T-helper 2 cell (primary cell): Measurements from ENCODE around the gene BIRC3.
"Not testable (repeated sequence)": the region's sequence is repeated elsewhere in the genome, so short reads cannot be mapped to it uniquely, and the experiment has no call there.

ENCODE experiments used
- DNase-seq, 5 experiments: peaks; one replicate each; pipeline versions ENCODE4 v3.0.0 to v3.0.0-alpha.2; 2012 to 2022

Gene BIRC3

GRCh38 chr11:102296757-102297156 is 20.5 kb upstream of the BIRC3 start:
- DNase-seq = not testable (repeated sequence)

- DNase-seq = peak in 3 of 5 experiments; percentile 13 to 79 (median 49)
Measured at GRCh38 chr11:102300837-102301236, 16.4 kb upstream of the BIRC3 start.

GRCh38 chr11:102302241-102302640 is 15.0 kb upstream of the BIRC3 start:
- peak in 1 of 5 experiments; percentile 63 for DNase-seq

GRCh38 chr11:102304686-102305085 is 12.6 kb upstream of the BIRC3 start:
- DNase-seq = peak in 1 of 5 experiments; percentile 87

GRCh38 chr11:102305352-102306047 is 11.8 kb upstream of the BIRC3 start:
- peak in 1 of 5 experiments; percentile 38 for DNase-seq

- peak in 1 of 5 experiments; percentile 55 for DNase-seq
Measured at GRCh38 chr11:102306048-102306597, 11.2 kb upstream of the BIRC3 start.

GRCh38 chr11:102306817-102307726 is 10.2 kb upstream of the BIRC3 start:
- DNase-seq = peak in 3 of 5 experiments; percentile 50 to 90 (median 62)

- no peak for DNase-seq
Measured at GRCh38 chr11:102307727-102308038, 9.6 kb upstream of the BIRC3 start.

- no peak for DNase-seq
Measured at GRCh38 chr11:102309621-102310541, 7.4 kb upstream of the BIRC3 start.

- DNase-seq = no peak
Measured at GRCh38 chr11:102312667-102313066, 4.6 kb upstream of the BIRC3 start.

GRCh38 chr11:102313238-102313940 is 3.9 kb upstream of the BIRC3 start:
- peak in 2 of 5 experiments; percentile 43 to 79 for DNase-seq

- DNase-seq = no peak
Measured at GRCh38 chr11:102314784-102315183, 2.5 kb upstream of the BIRC3 start.

- DNase-seq = peak in 1 of 5 experiments; percentile 43
Measured at GRCh38 chr11:102316346-102316904, 859 bp upstream of the BIRC3 start.

- DNase-seq = no peak
Measured at GRCh38 chr11:102317768-102318103, 452 bp downstream of the BIRC3 start.

GRCh38 chr11:102318469-102318868 is 1.2 kb downstream of the BIRC3 start:
- DNase-seq = peak in 4 of 5 experiments; percentile 35 to 85 (median 50)

GRCh38 chr11:102319544-102319943 is 2.3 kb downstream of the BIRC3 start:
- DNase-seq = no peak

GRCh38 chr11:102320188-102320587 is 2.9 kb downstream of the BIRC3 start:
- DNase-seq = peak in 1 of 5 experiments; percentile 61

- peak in 1 of 5 experiments; percentile 40 for DNase-seq
Measured at GRCh38 chr11:102320679-102321078, 3.4 kb downstream of the BIRC3 start.

- peak in 1 of 5 experiments; percentile 68 for DNase-seq
Measured at GRCh38 chr11:102322560-102322959, 5.3 kb downstream of the BIRC3 start.

- DNase-seq = no peak
Measured at GRCh38 chr11:102323542-102324251, 6.4 kb downstream of the BIRC3 start.

GRCh38 chr11:102325088-102325487 is 7.8 kb downstream of the BIRC3 start:
- DNase-seq = peak in 1 of 5 experiments; percentile 42
